GM19099 (cell line): ENCODE results near the gene APOBEC4.

Source experiments
- POLR2A ChIP-seq: IDR thresholded peaks from 3 replicates; pipeline ENCODE4 v1.6.1; 2011; ENCODE audit warnings: low read depth; ENCODE audit not compliant: insufficient read length; ENCODE audit errors: extremely low read depth

The APOBEC4 gene

GRCh38 chr1:183652547-183653461 is at the start of gene APOBEC4:
Gene APOBEC4 (minus strand): TSS chr1:183653316. CDS start chr1:183648781, 4,535 bp downstream.
- TF ChIP-seq POLR2A, result no peak

DNA sequence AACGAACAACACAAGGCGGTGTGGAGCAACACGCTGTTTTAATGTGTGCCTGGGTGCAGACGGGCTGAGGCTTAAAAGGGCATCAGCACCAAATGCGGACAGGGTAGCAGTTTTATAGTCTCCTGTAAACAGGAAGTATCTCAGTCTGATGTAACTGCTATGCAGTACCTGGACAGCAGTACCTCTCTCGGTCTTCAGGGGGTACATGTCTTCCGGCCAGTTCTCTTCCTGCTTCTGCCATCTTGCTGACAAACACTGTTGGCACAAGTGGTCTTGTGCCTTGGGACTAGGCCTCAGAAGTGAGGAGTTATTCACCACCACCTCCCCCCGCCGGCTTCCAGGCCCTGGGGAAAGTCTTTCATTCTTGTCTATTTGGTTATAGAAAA is 49.7 kb upstream of the APOBEC4 start:
- TF ChIP-seq POLR2A, result no peak

DNA sequence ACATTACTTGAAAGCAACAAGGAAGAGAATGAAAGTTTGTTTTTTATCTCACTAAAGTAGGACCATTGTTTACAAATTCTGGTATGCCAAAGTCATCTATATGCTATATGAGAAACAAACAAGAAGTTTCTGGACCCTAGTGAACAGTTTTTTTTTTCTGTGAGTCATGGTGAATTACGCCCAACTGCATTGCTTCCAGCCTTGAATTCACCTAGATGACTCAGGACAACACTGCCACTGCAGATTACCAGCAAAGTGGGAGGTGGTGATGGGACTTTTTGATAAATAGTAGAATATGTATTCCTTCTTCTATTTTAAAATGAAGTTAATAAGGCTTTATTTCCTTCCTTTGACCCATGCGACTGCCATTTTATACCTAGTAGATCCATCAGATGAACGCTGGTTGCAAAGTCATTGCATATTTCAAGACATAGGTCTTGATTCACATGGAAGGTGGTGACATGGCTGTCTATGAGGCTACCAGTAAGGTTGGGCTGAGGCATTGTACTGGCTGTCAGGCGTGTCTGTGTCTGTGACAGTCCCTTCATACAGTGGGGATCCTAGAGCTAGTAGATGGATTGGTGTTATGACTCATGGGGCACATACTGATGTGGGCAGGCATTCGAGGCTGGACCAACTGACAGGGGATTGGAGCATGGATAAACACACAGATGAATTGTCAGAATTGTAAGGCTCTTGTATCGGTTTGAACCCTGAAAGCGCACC is 49.1 kb upstream of the APOBEC4 start:
- no peak for TF ChIP-seq POLR2A

- no peak for TF ChIP-seq POLR2A
These were observed 46.6 kb upstream of the APOBEC4 start for GRCh38 chr1:183699616-183700160.

DNA sequence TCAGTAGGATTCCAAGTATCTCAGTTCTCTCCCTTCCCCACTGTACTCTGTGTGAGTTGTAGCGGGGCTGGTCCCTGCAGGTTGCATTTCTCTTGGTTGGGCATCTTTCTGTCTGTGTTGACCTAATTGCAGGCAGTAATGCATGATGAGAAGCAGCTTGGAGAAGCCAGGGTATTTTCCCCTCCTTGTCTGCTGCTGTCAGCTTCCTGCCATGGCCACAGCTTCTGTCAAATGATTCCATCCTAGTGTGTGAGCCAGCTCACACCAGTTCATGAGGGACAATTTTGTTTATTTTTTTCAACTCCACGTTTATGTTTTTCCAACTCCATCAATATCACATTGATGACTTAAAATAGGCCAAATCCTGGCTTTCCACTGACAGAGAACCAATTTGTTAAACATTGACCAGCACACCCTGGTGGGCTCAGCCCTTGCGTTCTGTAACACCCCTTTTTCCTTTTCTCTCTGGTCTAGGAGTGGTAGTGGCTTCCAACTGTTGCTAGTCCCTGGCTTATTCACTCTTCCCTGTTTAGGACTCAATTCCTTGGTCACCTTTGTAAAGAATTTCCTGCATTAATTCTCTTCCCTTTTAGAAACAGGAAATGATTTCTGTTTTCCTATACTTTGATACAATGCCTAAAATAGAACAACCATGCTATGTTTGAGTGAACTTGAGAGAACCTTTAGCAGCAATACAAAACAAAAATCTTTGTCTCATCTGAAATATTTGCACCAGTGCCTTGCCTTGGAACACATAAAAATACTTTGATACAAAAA is 44.9 kb upstream of the APOBEC4 start:
- TF ChIP-seq POLR2A, result no peak

GRCh38 chr1:183696981-183697380 is 43.9 kb upstream of the APOBEC4 start:
- TF ChIP-seq POLR2A, result no peak

GRCh38 chr1:183694755-183695154 is 41.6 kb upstream of the APOBEC4 start:
- TF ChIP-seq POLR2A, result no peak

- TF ChIP-seq POLR2A, result no peak
These were observed 41.0 kb upstream of the APOBEC4 start for GRCh38 chr1:183694066-183694465.

DNA sequence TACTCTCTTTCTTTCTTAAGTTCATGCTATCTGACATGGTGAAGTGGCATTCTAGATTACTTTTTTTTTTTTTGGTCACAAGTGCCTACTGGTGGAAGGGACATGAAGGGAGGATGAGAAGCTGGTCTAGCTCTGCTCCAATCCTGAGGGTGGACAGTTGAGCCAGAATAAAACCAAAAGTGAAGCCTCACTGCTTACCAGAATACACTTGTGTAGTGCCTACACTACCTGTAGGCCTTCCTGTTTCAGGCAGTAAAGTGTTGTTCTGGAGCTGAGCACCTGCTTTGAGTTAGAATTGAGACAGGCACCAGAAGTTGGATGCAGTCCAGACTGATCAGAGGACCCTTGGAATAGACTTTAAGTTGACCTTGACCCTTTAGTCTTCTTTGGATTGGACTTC is 40.4 kb upstream of the APOBEC4 start:
- no peak for TF ChIP-seq POLR2A

DNA sequence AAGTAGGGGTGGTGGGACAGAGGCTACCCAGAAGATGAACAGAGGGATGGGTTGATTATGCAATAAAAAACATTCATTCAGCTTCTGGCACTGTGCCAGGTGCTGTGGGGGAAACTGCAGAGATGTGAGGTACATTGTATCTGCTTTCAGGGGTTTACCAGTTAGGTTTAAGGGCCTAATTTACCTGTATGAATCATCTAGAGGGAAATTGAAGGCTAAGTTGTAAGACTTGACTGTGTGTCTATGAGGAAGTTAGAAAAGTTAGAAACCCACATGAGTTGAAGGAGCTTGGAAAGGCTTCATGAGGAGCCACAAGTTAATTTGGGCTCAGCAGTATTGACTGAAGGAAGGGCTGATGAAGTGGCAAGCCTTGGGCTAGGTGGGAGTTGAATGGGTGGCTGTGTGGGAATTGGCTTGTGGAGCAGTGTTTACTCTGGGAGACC is 36.7 kb upstream of the APOBEC4 start:
- TF ChIP-seq POLR2A, result no peak

- TF ChIP-seq POLR2A, result no peak
These were observed 35.4 kb upstream of the APOBEC4 start for GRCh38 chr1:183688341-183689060.

DNA sequence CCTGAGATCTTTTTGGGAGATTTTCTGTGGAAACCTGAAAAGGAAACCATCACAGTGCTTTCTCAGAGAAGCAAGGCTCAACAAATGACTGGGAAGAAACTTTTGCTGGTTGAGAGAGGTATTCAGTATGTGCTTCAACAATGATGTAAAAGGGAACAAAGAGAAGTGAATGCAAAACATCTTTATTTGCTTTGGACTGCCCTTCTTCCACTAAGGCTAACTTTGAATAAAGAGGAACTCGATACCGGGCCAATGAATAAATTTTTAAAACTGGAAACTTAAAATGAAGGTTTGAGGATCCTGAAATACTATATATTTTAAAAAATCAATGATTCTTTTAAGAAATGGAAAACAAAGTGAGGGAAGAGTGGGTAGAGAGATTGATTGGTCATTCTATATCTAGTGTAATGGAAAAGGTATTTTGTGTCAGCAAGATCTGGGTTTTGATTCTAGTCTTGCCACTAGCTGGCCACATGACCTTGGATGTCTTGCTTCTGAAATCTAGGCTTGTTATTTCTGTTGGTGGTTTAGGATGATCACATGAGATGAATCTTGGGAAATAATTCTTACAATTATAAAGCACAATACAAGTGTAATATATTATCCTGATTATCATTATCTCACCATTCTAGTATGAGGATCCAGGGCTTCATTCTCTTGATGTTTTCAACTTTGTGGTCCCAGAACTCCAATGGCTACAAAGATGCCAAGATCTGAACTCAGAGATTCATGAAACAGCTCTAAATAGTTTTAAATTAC is 34.6 kb upstream of the APOBEC4 start:
- TF ChIP-seq POLR2A, result no peak

DNA sequence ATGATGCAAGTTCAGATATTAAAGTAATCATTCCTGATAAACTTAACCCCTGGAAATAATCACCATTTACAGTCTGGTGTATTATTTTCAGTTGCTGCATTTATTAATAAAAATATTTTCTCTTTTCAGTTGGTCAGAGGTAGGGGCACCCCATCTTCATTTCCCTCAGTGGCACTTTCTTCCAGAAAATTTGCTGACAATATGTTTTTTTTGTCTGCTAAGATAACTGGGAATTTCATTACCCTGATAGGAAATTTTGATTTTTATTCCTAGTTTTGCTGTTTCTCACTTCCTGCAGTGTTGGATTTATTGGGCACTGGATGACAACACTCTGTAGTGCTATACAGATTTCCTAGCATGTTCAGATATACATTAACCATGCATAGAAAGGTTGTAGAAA is 33.1 kb upstream of the APOBEC4 start:
- no peak for TF ChIP-seq POLR2A
